ENCODE measurements around the gene APC. TPM values are rescaled to one million over a fixed set of nuclear protein-coding genes. Genes with fewer than 3 reads are reported as not detected.

APC gene
- total and polyA plus RNA-seq, 4 donors = 4.8 to 36.2 (median 24.4) TPM

DNA sequence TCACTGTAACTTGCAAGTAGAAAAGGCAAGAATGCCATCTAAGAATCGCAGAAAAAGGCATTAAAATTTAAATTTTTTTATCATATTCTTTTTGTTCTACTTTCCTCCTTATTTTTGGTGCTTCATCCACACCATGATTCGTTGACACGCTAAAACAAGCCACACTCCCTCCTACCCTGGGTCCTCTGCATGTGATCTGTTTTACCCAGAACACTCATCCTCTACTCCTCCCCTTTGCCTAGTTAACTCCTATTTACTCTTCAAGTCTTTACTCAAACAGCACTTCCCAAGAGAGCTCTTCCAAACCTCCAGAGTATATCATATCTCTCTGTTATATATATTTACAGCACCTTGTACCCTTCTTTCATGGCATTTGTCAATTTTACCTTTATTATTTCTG, 62.0 kb downstream of the APC start:
- Histone ChIP-seq H3K4me3 (ENCODE audit: low read depth in 1 of 3, low read length in 3 of 3) (no peak overlapping the region), H3K4me1 (ENCODE audit: control insufficient read depth in 4 of 4, insufficient read depth in 4 of 4, low read length in 3 of 4) (no peaks in the 10 kb centered on the region), H3K9me3 (ENCODE audit: control insufficient read depth in 4 of 4, low read length in 3 of 4) (no peaks in the 10 kb centered on the region), H3K36me3 (ENCODE audit: control insufficient read depth in 4 of 4, insufficient read depth in 3 of 4, low read depth in 1 of 4, low read length in 3 of 4) (peaks cover 0 to 13% (median 3%) of the 10 kb centered on the region in 4 donors), H3K27ac (ENCODE audit: low read depth in 1 of 2, low read length in 2 of 2) (no peak overlapping the region), H3K9ac (ENCODE audit: low read depth in 1 of 2, low read length in 2 of 2) (no peak overlapping the region), H3K27me3 (ENCODE audit: control insufficient read depth in 4 of 4, insufficient read depth in 4 of 4, low read length in 3 of 4) (no peaks in the 10 kb centered on the region)
- no peak for DNase-seq (ENCODE audit: low spot score)
- WGBS = 96% methylated on average over 3 of the region's 3 CpGs
- TF ChIP-seq HNF4A (conservative IDR thresholded peaks at IDR 0.05) = no peak
- TF ChIP-seq SP1 (IDR thresholded peaks at IDR 0.05) = no peak
- TF ChIP-seq EGR1 (IDR thresholded peaks at IDR 0.05; ENCODE audit: low read depth in 2 of 2) = no peak
- no peak for TF ChIP-seq FOXA1 (IDR thresholded peaks at IDR 0.05)
- TF ChIP-seq, protein P1, sequence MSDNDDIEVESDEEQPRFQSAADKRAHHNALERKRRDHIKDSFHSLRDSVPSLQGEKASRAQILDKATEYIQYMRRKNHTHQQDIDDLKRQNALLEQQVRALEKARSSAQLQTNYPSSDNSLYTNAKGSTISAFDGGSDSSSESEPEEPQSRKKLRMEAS (IDR thresholded peaks at IDR 0.05) = no peak
- TF ChIP-seq, protein P2, sequence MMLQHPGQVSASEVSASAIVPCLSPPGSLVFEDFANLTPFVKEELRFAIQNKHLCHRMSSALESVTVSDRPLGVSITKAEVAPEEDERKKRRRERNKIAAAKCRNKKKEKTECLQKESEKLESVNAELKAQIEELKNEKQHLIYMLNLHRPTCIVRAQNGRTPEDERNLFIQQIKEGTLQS (IDR thresholded peaks at IDR 0.05) = no peak
- TF ChIP-seq, protein P3, sequence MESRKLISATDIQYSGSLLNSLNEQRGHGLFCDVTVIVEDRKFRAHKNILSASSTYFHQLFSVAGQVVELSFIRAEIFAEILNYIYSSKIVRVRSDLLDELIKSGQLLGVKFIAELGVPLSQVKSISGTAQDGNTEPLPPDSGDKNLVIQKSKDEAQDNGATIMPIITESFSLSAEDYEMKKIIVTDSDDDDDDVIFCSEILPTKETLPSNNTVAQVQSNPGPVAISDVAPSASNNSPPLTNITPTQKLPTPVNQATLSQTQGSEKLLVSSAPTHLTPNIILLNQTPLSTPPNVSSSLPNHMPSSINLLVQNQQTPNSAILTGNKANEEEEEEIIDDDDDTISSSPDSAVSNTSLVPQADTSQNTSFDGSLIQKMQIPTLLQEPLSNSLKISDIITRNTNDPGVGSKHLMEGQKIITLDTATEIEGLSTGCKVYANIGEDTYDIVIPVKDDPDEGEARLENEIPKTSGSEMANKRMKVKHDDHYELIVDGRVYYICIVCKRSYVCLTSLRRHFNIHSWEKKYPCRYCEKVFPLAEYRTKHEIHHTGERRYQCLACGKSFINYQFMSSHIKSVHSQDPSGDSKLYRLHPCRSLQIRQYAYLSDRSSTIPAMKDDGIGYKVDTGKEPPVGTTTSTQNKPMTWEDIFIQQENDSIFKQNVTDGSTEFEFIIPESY (IDR thresholded peaks at IDR 0.05) = no peak
- no peak for TF ChIP-seq NR2F2 (IDR thresholded peaks at IDR 0.05)
- no peak for TF ChIP-seq RAD21 (IDR thresholded peaks at IDR 0.05)
- no peak for TF ChIP-seq GABPA (IDR thresholded peaks at IDR 0.05 in 1 of 2, conservative IDR thresholded peaks at IDR 0.05 in 1 of 2)
- no peak for TF ChIP-seq TAF1 (conservative IDR thresholded peaks at IDR 0.05)
- no peak for TF ChIP-seq HNF4G (IDR thresholded peaks at IDR 0.05)
- TF ChIP-seq, protein P4, sequence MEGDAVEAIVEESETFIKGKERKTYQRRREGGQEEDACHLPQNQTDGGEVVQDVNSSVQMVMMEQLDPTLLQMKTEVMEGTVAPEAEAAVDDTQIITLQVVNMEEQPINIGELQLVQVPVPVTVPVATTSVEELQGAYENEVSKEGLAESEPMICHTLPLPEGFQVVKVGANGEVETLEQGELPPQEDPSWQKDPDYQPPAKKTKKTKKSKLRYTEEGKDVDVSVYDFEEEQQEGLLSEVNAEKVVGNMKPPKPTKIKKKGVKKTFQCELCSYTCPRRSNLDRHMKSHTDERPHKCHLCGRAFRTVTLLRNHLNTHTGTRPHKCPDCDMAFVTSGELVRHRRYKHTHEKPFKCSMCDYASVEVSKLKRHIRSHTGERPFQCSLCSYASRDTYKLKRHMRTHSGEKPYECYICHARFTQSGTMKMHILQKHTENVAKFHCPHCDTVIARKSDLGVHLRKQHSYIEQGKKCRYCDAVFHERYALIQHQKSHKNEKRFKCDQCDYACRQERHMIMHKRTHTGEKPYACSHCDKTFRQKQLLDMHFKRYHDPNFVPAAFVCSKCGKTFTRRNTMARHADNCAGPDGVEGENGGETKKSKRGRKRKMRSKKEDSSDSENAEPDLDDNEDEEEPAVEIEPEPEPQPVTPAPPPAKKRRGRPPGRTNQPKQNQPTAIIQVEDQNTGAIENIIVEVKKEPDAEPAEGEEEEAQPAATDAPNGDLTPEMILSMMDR (IDR thresholded peaks at IDR 0.05; ENCODE audit: low read depth, low read length, missing input control) = no peak
- no peak for TF ChIP-seq RXRA (IDR thresholded peaks at IDR 0.05)
- no peak for TF ChIP-seq FOXA2 (IDR thresholded peaks at IDR 0.05)
- no peak for TF ChIP-seq JUND (IDR thresholded peaks at IDR 0.05)
- TF ChIP-seq YY1 (IDR thresholded peaks at IDR 0.05) = no peak
- TF ChIP-seq, protein P5, sequence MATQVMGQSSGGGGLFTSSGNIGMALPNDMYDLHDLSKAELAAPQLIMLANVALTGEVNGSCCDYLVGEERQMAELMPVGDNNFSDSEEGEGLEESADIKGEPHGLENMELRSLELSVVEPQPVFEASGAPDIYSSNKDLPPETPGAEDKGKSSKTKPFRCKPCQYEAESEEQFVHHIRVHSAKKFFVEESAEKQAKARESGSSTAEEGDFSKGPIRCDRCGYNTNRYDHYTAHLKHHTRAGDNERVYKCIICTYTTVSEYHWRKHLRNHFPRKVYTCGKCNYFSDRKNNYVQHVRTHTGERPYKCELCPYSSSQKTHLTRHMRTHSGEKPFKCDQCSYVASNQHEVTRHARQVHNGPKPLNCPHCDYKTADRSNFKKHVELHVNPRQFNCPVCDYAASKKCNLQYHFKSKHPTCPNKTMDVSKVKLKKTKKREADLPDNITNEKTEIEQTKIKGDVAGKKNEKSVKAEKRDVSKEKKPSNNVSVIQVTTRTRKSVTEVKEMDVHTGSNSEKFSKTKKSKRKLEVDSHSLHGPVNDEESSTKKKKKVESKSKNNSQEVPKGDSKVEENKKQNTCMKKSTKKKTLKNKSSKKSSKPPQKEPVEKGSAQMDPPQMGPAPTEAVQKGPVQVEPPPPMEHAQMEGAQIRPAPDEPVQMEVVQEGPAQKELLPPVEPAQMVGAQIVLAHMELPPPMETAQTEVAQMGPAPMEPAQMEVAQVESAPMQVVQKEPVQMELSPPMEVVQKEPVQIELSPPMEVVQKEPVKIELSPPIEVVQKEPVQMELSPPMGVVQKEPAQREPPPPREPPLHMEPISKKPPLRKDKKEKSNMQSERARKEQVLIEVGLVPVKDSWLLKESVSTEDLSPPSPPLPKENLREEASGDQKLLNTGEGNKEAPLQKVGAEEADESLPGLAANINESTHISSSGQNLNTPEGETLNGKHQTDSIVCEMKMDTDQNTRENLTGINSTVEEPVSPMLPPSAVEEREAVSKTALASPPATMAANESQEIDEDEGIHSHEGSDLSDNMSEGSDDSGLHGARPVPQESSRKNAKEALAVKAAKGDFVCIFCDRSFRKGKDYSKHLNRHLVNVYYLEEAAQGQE (IDR thresholded peaks at IDR 0.05) = no peak

Data from liver (tissue), 9 donors.